GM18502 (cell line): ENCODE data around the gene ZNF587B.
"Not testable (repeated sequence)": the region's sequence is repeated elsewhere in the genome, so short reads cannot be mapped to it uniquely, and the experiment has no call there.

ENCODE experiments used
- ATAC-seq: cut with Tn5 transposase; IDR thresholded peaks from one replicate; pipeline ENCODE4 v1.9.1; 2021; ENCODE audit warnings: mild to moderate bottlenecking; ENCODE audit not compliant: unreplicated experiment, poor library complexity

Gene ZNF587B

GRCh38 chr19:57817976-57818375, 12.1 kb upstream of the ZNF587B start:
- ATAC-seq = no peak

DNA sequence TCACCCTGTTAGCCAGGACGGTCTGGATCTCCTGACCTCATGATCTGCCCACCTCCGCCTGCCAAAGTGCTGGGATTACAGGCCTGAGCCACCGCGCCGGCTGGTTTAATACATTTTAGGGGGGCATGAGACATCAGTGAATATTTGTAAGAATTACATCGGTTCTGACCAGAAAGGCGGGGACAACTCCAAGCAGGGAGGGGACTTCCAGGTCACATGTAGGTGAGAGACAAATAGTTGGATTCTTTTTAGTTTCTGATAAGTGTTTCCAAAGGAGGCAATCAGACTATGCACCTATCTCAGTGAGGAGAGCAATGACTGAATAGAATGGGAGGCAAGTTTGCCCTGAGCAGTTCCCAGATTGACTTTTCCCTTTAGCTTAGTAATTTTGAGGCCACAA, 11.7 kb upstream of the ZNF587B start:
- no peak for ATAC-seq

GRCh38 chr19:57819475-57820148, 10.5 kb upstream of the ZNF587B start:
- peak; percentile 85 for ATAC-seq

DNA sequence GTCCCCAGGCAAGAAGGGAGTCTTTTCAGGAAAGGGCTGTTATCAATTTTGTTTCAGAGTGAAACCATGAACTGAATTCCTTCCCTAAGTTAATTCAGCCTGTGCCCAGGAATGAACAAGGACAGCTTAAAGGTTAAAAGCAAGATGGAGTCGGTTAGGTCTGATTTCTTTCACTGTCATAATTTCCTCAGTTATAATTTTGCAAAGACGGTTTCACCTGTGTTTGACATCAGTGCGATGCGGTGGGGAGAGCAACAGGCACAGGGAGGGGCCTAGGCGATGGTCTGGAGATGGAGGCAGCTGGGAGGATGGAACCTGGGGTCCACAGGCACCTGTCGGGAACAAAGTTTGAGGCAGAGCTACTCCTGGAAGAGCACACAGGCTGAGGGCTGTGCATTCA, 9.5 kb upstream of the ZNF587B start:
- no peak for ATAC-seq

GRCh38 chr19:57821095-57821494, 9.0 kb upstream of the ZNF587B start:
- not testable (repeated sequence) for ATAC-seq

DNA sequence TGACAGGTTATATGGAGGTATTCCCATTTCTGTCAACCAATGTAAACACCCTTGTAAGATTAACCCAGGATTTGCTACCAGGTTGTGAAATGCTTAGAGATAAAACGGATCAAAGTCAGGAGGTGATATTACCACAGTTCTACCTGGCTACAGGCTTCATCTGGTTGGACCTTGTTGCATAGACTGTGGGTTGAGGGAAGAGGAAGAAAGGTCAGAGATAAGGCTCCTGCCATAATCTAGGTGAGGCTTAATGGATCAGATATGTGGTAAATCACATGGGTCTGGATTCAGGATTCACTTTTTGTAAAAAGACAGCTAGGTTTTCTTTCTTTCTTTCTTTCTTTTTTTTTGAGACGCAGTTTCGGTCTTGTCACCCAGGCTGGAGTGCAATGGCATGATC, 8.6 kb upstream of the ZNF587B start:
- not testable (repeated sequence) for ATAC-seq

DNA sequence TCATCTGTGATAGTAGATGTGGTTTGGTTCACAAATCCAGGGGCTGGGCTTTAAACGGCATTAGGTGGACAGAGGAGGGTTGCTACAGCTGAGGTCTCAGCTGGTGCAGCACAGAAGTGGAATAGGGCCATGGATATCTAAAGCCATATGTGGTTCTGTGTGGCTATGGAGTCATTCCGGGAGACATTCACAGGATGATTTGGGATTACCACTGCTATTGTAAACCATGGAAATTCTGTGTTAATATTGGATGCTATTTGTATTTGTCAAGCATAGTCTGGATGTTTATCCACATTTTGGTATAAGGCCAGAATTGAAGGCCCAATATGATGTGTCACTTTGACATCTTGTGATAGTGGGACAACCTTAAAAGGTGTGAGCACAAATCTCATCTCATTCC, 6.9 kb upstream of the ZNF587B start:
- not testable (repeated sequence) for ATAC-seq

GRCh38 chr19:57823608-57824007, 6.5 kb upstream of the ZNF587B start:
- ATAC-seq = not testable (repeated sequence)

DNA sequence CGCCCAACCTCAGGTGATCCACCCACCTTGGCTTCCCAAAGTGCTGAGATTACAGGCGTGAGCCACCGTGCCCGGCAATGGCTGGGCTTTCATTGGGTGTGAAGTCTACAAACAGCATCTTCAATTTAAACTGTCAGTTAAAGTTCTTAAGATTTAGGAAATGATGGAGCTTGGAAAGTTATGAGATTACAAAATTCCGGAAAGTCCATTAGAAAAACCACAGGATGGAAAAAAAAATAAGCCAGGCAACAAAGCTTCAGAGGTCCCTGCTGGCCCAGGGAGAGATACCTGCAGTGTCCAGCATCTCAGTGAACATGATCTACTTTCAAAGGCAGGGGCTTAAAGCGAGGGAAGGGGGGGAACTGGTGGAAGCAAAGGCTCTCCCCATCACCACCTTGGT, 4.6 kb upstream of the ZNF587B start:
- ATAC-seq = no peak

DNA sequence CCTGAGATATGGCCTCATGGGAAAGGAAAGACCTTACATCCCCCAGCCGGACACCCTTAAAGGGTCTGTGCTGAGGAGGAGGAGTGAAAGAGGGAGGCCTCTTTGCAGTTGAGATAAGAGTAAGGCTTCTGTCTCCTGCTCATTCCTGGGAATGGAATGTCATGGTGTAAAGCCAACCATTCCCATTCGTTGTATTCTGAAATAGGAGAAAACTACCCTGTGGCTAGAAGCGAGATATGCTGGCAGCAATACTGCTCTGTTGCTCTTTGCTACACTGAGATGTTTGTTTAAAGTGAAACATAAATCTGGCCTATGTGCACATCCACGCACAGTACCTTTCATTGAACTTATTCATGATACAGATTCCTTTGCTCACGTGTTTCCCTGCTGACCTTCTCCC, 783 bp upstream of the ZNF587B start:
- ATAC-seq = no peak

DNA sequence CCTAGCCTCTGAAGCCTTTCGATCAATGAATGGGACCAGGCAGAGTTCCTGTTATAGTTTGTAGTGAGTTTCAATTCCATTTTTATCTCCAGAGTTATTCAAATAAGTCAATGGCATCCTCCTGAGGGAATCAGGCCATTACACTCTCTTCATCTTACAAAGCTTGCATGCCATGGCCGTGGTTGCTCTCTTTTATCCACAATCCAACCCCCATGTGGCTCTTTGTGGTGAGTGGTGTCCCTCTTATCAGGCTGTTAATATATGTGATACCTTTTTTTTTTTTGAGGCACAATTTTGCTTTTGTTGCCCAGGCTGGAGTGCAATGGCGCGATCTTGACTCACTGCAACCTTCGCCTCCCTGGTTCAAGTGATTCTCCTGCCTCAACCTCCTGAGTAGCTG, 6.9 kb downstream of the ZNF587B start:
- not testable (repeated sequence) for ATAC-seq

DNA sequence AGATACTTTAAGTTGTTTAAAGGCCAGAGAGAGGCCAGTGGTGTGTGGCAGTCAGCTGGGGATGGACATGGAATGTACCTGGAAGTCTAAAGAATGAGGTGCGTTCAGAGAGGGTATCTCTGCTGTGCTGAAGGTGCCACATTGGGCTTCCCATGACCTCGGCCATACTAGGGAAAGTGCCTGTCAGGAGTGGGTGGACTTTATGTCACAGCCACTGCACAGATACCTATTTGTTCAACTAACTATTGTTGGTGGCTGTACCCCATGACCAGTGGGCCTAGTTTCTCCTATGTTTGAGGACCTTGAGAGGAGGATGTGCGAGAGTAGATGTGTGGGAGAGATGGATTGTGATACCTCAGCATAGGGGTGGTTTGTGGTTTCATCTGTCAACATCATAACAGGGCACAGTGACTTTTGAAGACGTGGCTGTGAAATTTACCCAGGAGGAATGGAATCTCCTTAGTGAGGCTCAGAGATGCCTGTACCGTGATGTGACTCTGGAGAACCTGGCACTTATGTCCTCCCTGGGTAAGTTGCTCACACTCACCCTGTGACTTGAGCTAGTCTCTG, 8.6 kb downstream of the ZNF587B start:
- ATAC-seq = not testable (repeated sequence)

DNA sequence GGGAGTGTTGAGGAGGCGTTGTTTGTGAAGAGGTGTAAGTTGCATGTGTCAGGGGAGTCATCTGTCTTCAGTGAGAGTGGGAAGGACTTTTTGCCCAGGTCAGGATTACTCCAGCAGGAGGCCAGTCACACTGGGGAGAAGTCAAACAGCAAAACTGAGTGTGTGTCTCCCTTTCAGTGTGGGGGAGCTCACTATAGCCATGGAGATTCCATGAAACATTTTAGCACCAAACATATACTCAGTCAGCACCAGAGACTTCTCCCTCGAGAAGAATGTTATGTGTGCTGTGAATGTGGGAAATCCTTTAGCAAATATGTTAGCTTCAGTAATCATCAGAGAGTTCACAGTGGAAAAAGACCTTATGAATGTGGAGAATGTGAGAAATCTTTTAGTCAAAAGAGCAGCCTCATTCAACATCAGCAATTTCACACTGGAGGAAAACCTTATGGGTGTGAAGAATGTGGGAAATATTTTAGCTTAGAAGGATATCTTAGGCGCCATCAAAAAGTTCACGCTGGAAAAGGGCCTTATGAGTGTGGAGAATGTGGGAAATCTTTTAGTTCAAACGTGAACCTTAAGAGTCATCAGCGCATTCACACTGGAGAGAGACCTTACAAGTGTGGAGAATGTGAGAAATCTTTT, 11.1 kb downstream of the ZNF587B start:
- ATAC-seq = no peak

DNA sequence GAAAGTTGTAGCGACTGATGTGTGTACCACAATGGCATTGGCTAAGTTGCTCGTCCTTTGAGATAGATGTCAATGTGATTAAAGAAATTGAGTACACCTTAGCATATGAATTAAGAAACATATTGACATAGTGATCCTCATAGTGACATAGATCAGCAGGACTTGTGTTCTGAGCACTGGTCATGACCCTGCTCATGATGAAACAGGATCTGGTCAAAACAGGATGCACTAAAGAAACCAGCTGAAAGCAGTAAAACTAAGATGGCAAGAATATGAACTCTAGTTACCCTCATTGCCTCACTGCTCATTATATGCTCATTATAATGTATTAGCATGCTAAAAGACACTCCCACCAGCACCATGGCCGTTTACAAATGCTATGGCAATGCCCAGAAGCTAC, 17.1 kb downstream of the ZNF587B start:
- ATAC-seq = not testable (repeated sequence)

DNA sequence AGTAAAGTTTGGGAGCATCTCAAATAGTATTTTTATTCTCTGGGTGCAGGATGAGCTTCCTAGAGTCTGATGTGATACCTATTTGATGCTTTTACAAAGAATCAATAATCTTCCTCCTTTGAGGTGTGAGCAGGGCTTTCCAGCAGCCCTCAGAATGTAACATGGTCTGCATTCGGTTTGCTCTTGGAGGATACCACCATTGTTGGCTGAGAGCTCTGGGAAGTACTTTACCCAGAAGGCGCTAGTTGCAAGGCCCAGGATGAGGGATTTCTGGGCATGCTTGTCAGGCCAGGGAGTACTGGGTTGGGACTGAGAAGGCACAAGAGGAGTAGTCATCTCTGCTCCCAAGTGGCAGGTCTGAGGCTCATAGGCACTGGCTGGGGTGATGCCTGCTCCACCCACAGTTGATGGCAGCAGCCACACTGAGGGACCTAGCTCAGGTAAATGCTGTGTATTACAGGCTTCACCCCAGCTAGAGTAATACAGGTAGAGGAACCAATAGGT, 19.1 kb downstream of the ZNF587B start:
- peak; percentile 24 for ATAC-seq

- peak; percentile 95 for ATAC-seq
Observed at GRCh38 chr19:57849666-57850473, 19.8 kb downstream of the ZNF587B start, which contains the start of gene ZNF587. Gene ZNF587 (plus strand): TSS chr19:57849859. CDS start chr19:57850039, 180 bp downstream.

GRCh38 chr19:57850553-57851017, 20.5 kb downstream of the ZNF587B start:
- no peak for ATAC-seq

DNA sequence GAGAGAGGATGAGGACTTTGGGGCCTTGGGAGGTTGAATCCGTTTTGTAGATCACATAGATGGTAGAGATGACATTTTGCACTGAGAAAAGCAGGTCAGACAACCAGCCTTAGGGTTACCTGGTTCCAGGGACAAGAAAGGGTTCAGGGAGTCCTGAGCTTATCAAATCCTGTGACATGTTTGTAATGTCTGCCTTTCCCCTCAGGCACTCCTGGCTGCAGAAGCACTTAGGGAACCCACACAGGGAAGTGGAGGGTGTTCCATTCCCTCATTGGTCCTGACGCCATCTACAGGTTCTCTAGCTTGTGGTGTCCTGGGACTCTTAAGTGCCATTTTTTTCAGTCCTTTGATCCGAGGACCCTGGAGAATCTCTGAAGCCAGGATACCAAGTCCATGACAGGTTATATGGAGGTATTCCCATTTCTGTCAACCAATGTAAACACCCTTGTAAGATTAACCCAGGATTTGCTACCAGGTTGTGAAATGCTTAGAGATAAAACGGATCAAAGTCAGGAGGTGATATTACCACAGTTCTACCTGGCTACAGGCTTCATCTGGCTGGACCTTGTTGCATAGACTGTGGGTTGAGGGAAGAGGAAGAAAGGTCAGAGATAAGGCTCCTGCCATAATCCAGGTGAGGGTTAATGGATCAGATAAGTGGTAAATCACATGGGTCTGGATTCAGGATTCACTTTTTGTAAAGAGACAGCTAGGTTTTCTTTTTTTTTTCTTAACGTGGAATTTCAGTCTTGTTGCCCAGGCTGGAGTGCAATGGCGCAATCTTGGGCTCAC, 21.9 kb downstream of the ZNF587B start:
- not testable (repeated sequence) for ATAC-seq

GRCh38 chr19:57854117-57854516, 24.0 kb downstream of the ZNF587B start:
- ATAC-seq = not testable (repeated sequence)

GRCh38 chr19:57862351-57862750, 32.3 kb downstream of the ZNF587B start:
- not testable (repeated sequence) for ATAC-seq
